GM12878 (cell line): ENCODE measurements around the gene CAPN10. TPM values are rescaled to one million over a fixed set of nuclear protein-coding genes. Genes with fewer than 3 reads are reported as not detected.

ENCODE experiments used
- ATAC-seq: fragments of 200-7000 bp; cut with Tn5 transposase; 3 replicates; pipeline ENCODE4 v1.9.1; 2020; ENCODE audit warnings: mild to moderate bottlenecking, moderate library complexity
- BruUV-seq: library from RNA; stranded (reverse); fragments of 400-500 nt; replicated peaks from 2 replicates; lab custom pipeline; 2021; lab: Mats Ljungman, UMichigan
- CTCF ChIA-PET: fragments of 300-600 bp; sonication (Branson Sonifier 250); formaldehyde crosslinking; extraction: SDS; loops from one replicate; lab custom pipeline; 2021; ENCODE audit warnings: inconsistent platforms; lab: Yijun Ruan, JAX
- POLR2A ChIA-PET: fragments of 350-600 bp; formaldehyde crosslinking; extraction: SDS; loops from one replicate; lab custom pipeline; 2021; ENCODE audit warnings: inconsistent platforms; lab: Charles Lee
- RAD21 ChIA-PET: fragments of 300-600 bp; sonication (Branson Sonifier 250); formaldehyde crosslinking; loops from one replicate; lab custom pipeline; 2023; ENCODE audit warnings: antibody characterized with exemption; ENCODE audit not compliant: unreplicated experiment; lab: Charles Lee
- SMC1A ChIA-PET: fragments of 300-600 bp; sonication (Branson Sonifier 250); formaldehyde crosslinking; loops from one replicate; lab custom pipeline; 2023; ENCODE audit not compliant: unreplicated experiment, uncharacterized antibody; lab: Charles Lee
- DNase-seq: peaks from one replicate; pipeline ENCODE4 v3.0.0-alpha.2; 2011; ENCODE audit warnings: low read depth, low spot score
- FAIRE-seq: peaks from 3 replicates; lab custom pipeline; 2011; peaks lifted over from hg19 to GRCh38; lab: Jason Lieb, UNC
- H2AFZ ChIP-seq: 2 replicates; pipeline ENCODE4 v1.6.0; 2011; ENCODE audit warnings: low read depth, low read length, control low read depth; ENCODE audit not compliant: control insufficient read depth
- H3K27ac ChIP-seq: 2 replicates; pipeline ENCODE4 v1.5.1; 2011; ENCODE audit warnings: control low read depth; ENCODE audit not compliant: control insufficient read depth, insufficient read depth
- H3K27me3 ChIP-seq, 2 experiments: replicated peaks in 1 of 2; 2 replicates each; pipeline versions ENCODE4 v1.6.0 to v1.6.1; 2011; ENCODE audit warnings: low read length in 1 of 2; ENCODE audit not compliant: control insufficient read depth in 2 of 2, insufficient read depth in 2 of 2
- H3K36me3 ChIP-seq, 2 experiments: 2 replicates each; pipeline ENCODE4 v1.5.1; 2011; ENCODE audit warnings: low read length in 1 of 2; ENCODE audit not compliant: control insufficient read depth in 2 of 2, insufficient read depth in 2 of 2
- H3K4me1 ChIP-seq: 2 replicates; pipeline ENCODE4 v1.6.1; 2011; ENCODE audit warnings: mild to moderate bottlenecking, low read length, moderate library complexity, mixed read lengths; ENCODE audit not compliant: control insufficient read depth, insufficient read depth
- H3K4me2 ChIP-seq: 2 replicates; pipeline ENCODE4 v1.6.0; 2011; ENCODE audit warnings: control low read depth; ENCODE audit not compliant: control insufficient read depth, insufficient read depth
- H3K4me3 ChIP-seq: fragments of 200-600 bp; sonication (generic); 2 replicates; pipeline ENCODE4 v1.5.1; 2016
- H3K79me2 ChIP-seq: 2 replicates; pipeline ENCODE4 v1.6.0; 2011; ENCODE audit warnings: low read length; ENCODE audit not compliant: control insufficient read depth, insufficient read depth
- H3K9ac ChIP-seq: 2 replicates; pipeline ENCODE4 v1.8.0; 2011; ENCODE audit warnings: low read length, control low read depth, mixed read lengths; ENCODE audit not compliant: control insufficient read depth, insufficient read depth
- H3K9me3 ChIP-seq: replicated peaks from 3 replicates; pipeline ENCODE4 v1.5.1; 2011; ENCODE audit warnings: mild to moderate bottlenecking, low read length; ENCODE audit not compliant: control insufficient read depth, insufficient read depth
- H4K20me1 ChIP-seq: 2 replicates; pipeline ENCODE4 v1.6.0; 2011; ENCODE audit not compliant: control insufficient read depth, insufficient read depth
- ATF7 ChIP-seq: fragments of 450-650 bp; IDR thresholded peaks from 2 replicates; pipeline ENCODE4 v1.6.1; 2016; ENCODE audit warnings: low read depth, mild to moderate bottlenecking
- LARP7 ChIP-seq: fragments of 450-650 bp; IDR thresholded peaks from 2 replicates; pipeline ENCODE4 v1.6.1; 2017; ENCODE audit warnings: mild to moderate bottlenecking
- RELA ChIP-seq: fragments of 450-650 bp; IDR thresholded peaks from 2 replicates; pipeline ENCODE4 v1.8.0; 2014; ENCODE audit warnings: borderline replicate concordance; ENCODE audit not compliant: partially characterized antibody
- RFX5 ChIP-seq: IDR thresholded peaks from 2 replicates; pipeline ENCODE4 v1.6.1; 2011; ENCODE audit warnings: low read depth, low read length, improper control_type of control experiment
- SMAD1 ChIP-seq: fragments of 450-650 bp; IDR thresholded peaks from 2 replicates; pipeline ENCODE4 v1.6.1; 2018; ENCODE audit warnings: mild to moderate bottlenecking, low read depth; ENCODE audit not compliant: partially characterized antibody
- SMAD5 ChIP-seq: IDR thresholded peaks from 2 replicates; pipeline ENCODE4 v1.6.1; 2016; ENCODE audit warnings: antibody characterized with exemption, low read depth
- SMARCA5 ChIP-seq: fragments of 450-650 bp; IDR thresholded peaks from 2 replicates; pipeline ENCODE4 v1.6.1; 2017; ENCODE audit warnings: mild to moderate bottlenecking
- TCF12 ChIP-seq: IDR thresholded peaks from 2 replicates; pipeline ENCODE4 v1.6.1; 2011; ENCODE audit warnings: low read depth, mild to moderate bottlenecking, low read length
- WRNIP1 ChIP-seq: IDR thresholded peaks from 2 replicates; pipeline ENCODE4 v1.6.1; 2011; ENCODE audit warnings: low read depth, low read length, improper control_type of control experiment, borderline replicate concordance
- WGBS: methylation state at CpG from one replicate; pipeline ENCODE4 v1.1.6; 2016; ENCODE audit warnings: low lambda C conversion rate; ENCODE audit not compliant: insufficient replicate concordance, insufficient coverage; ENCODE audit errors: missing lambda C conversion rate; 5-methylcytosine and 5-hydroxymethylcytosine counted together
- in situ Hi-C: fragments of 300-500 bp; cut with MboI; formaldehyde crosslinking; loops from 9 replicates; pipeline ENCODE4 v1.14.3; 2018; ENCODE audit warnings: mixed read lengths
- intact Hi-C: fragments of 100-400 bp; cut with micrococcal nuclease; formaldehyde crosslinking; loops from one replicate; pipeline ENCODE4 v1.14.2; 2022; ENCODE audit not compliant: unreplicated experiment
- polyA plus RNA-seq, 11 experiments: library from polyadenylated mRNA; depleted of rRNA in 4 of 11; unstranded in 6 of 11; stranded (reverse) in 5 of 11; fragments of >200 nt; fragmentation: Nextera tagmentation in 4 of 11; fragmentation: Illumina TruSeq in 1 of 11; extraction: Ambion mirVana in 4 of 11; extraction: Trizol in 1 of 11; gene quantifications; 1 replicate in 1 of 11; 2 replicates in 10 of 11; pipeline versions ENCODE4 v1.2.1 to v1.2.3, GENCODE V29; 2011 to 2016; ENCODE audit warnings: inconsistent platforms in 2 of 11, missing spikeins in 2 of 11, low read depth in 1 of 11
- total RNA-seq, 4 experiments: library from RNA; depleted of rRNA in 3 of 4; stranded (reverse); fragments of >200 nt in 3 of 4; fragmentation: Illumina TruSeq in 1 of 4; extraction: Trizol in 1 of 4; gene quantifications; 2 replicates each; pipeline versions ENCODE4 v1.2.1 to v1.2.3, GENCODE V29; 2013 to 2021

The CAPN10 gene
- total and polyA plus RNA-seq, 10 of the 15 experiments (the other 5 are each of a cell fraction or from before 2014, with no cell fraction given) = 0.37 to 40.6 (median 17.5) TPM

DNA sequence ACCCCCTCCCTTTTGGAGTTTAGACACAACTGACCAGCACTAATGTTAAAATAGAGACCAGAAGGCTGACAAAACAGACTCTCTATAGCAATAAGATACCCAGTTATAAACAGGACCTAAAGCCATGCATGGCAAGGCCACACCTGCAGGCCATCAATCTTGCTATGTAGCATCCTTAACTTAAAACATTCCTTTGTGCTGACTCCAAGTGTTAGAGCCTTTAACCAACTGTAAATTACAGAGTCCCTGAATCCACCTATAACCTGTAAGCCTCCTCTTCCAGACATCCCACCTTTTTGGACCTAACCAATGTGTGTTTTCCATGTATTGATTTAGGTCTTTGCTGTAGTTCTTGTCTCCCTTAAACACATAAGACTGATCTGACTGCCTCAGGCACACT is 46.6 kb upstream of the CAPN10 start:
- H3K36me3 ChIP-seq = peaks cover 0 to 5% of the 10 kb centered on the region in 2 experiments; a peak in 2 of 4 replicates
- H3K9ac ChIP-seq = no peak overlapping the region
- peaks cover 4% of the 10 kb centered on the region; the same call in 2 of the 3 replicates for H3K9me3 ChIP-seq
- TF ChIP-seq LARP7 (no peak), RFX5 (no peak), ATF7 (no peak)
- in situ Hi-C loops = no loop called here
- ATAC-seq = no peak
- no peak overlapping the region for H2AFZ ChIP-seq
- no peak for FAIRE-seq
- POLR2A ChIA-PET = no interaction called here
- no peak overlapping the region for H3K27ac ChIP-seq
- RAD21 ChIA-PET = no interaction called here
- intact Hi-C loops = no loop called here
- H3K79me2 ChIP-seq = no peaks in the 10 kb centered on the region
- CTCF ChIA-PET = no interaction called here
- no TSS peak for BruUV-seq
- H3K4me2 ChIP-seq = no peak overlapping the region
- SMC1A ChIA-PET = no interaction called here
- no peaks in the 10 kb centered on the region for H4K20me1 ChIP-seq
- no peaks in the 10 kb centered on the region for H3K27me3 ChIP-seq
- no peaks in the 10 kb centered on the region for H3K4me1 ChIP-seq
- no peak overlapping the region for H3K4me3 ChIP-seq
- DNase-seq = no peak

GRCh38 chr2:240551288-240551687 is 35.2 kb upstream of the CAPN10 start:
- FAIRE-seq (no peak), DNase-seq (no peak), ATAC-seq (no peak)
- Histone ChIP-seq H3K4me2 (0 out of 2 replicates have a peak overlapping the region, but pooled peaks have one; percentile 13), H3K9me3 (no peaks in the 10 kb centered on the region; the same call in 2 of the 3 replicates), H3K4me3 (no peak overlapping the region), H3K4me1 (peaks cover 15% of the 10 kb centered on the region; the same call in 1 of the 2 replicates), H3K36me3 (peaks cover 0 to 11% of the 10 kb centered on the region in 2 experiments; a peak in 1 of 4 replicates), H3K9ac (no peak overlapping the region), H3K27ac (peak overlapping the region; percentile 46), H4K20me1 (no peaks in the 10 kb centered on the region), H3K27me3 (no peaks in the 10 kb centered on the region), H3K79me2 (no peaks in the 10 kb centered on the region; the same call in none of the 2 replicates), H2AFZ (no peak overlapping the region)
- TF ChIP-seq SMARCA5 (no peak), SMAD1 (no peak), SMAD5 (no peak), WRNIP1 (no peak), TCF12 (no peak), RELA (no peak)
- ChIA-PET CTCF (interaction anchor here (1.0 to 1.9 kb wide), 4 partner anchors 9 to 37 kb away, joined by 3 to 6 read pairs (median 4); partner anchors contain the start of gene DUSP28), RAD21 (interaction anchor here (1.7 to 2.2 kb wide), 2 partner anchors 14 to 37 kb away, joined by 5 to 17 read pairs; no protein-coding TSS in a partner anchor), SMC1A (interaction anchor here (0.6 to 2.3 kb wide), 7 partner anchors 12 to 104 kb away, joined by 3 to 12 read pairs (median 3); no protein-coding TSS in a partner anchor), POLR2A (interaction anchor here (0.8 to 1.7 kb wide), 3 partner anchors 13 to 34 kb away, joined by 3 to 7 read pairs (median 4); no protein-coding TSS in a partner anchor)
- BruUV-seq = no TSS peak
- in situ Hi-C loops = no loop called here
- WGBS = 99% methylated on average over 4 of the region's 4 CpGs
- intact Hi-C loops = no loop called here
